ACHN (cell line): ENCODE data around the gene GAREM2.

ENCODE experiments used
- DNase-seq: peaks from one replicate; pipeline ENCODE4 v3.0.0-alpha.2; 2015
- in situ Hi-C: cut with HindIII; loops from 2 replicates; pipeline ENCODE4 v1.10.0; 2017; ENCODE audit warnings: low sequenced_read_pairs, low pct_ligation_motif_present, low pct_unique_long_range_greater_than_20kb

GAREM2 gene

DNA sequence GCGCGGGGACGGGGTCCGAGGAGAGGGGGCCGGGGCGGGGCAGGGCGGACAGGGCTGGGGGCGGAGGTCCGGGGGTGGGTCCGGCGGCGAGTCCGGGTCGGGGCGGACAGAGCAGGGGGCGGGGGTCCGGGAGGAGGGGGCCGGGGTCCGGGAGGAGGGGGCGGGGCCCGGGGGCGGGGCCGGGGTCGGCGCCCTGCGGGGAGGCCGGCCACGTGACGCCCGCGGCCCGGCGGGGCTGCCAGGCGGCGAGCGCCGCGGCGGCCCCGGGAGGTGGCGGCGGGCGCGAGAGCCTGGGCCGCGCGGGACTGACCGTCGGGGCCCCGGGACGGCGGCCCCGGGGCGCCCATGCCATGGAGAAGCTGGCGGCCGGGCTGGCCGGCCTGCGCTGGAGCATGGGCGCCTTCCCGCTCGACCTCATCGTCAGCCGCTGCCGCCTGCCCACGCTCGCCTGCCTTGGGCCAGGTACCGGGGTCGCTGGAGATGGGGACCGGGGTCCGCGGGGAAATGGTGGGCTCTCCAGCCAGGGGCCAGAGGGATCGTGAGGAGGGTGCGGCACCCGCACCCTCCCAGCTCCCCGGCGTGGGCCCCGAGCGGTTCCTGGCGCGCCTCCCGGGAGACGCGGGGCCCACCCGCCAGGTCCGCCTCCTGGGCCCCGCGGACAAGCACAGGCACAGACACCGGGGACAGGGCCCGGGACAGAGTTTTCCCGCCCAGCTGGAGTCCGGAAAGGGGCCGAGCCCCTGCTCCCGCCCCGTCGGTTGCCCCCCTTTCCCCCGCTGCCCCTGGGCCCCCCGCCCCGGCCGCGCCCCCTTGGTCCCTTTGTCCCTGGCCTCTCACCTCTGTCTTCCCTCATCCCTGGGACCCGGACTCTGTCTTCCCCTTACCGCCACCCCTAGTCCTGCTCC is at the start of gene GAREM2:
GAREM2 (plus strand) TSS at position 218 of the 905 bp plus-strand sequence; CDS start at position 351, 133 bp downstream.
- in situ Hi-C loops = no loop called here
- peak; percentile 13 for DNase-seq

DNA sequence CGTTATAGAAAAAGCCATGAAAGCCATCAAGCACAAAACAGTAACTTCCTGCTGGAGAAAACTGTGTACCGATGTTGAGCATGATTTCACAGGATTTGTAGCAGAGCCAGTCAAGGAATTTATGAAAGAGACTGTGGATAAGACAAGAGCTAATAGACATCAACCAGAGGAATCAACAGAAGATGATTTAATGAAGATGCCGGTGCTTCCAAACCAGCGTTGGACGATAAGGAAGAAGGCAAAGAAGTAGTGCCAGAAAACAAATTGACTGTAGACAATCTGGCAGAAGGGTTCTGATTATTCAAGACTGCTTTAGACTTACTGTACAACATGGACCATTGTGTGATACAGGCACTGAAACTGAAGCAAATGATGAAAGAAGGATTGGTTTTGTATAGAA is 49.5 kb upstream of the GAREM2 start:
- DNase-seq = no peak
- in situ Hi-C loops = no loop called here

DNA sequence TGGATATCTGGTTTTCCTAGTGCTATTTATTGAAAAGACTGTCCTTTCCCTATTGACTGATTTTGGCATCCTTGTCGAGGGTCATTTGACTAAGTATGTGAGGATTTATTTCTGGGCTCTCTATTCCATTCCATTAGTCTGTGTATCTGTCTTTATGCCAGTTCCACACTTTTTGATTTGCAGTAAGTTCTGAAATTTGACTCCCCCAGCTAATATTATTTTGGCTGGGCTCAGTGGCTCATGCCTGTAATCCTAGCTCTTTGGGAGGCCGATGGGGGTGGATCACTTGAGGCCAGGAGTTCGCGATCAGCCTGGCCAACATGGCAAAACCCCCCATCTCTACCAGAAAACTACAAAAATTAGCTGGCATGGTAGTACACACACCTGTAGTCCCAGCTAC is 46.8 kb upstream of the GAREM2 start:
- DNase-seq = no peak
- in situ Hi-C loops = no loop called here

DNA sequence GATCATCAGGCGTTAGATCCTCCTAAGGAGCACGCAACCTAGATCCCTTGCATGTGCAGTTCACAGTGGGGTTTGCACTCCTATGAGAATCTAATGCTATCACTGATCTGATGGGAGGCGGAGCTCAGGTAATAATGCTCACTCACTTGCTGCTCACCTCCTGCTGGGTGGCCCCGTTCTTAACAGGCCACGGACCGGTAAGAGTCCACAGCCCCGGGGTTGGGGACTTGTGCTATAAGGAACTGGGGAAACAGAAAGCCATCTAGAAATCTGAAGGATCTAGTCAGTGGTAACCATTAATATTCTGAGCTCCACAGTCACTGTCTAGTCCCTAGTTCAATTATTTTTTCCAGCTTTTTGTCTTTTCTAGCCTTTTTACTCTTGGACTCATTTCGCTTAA is 44.7 kb upstream of the GAREM2 start:
- DNase-seq = no peak
- in situ Hi-C loops = no loop called here

DNA sequence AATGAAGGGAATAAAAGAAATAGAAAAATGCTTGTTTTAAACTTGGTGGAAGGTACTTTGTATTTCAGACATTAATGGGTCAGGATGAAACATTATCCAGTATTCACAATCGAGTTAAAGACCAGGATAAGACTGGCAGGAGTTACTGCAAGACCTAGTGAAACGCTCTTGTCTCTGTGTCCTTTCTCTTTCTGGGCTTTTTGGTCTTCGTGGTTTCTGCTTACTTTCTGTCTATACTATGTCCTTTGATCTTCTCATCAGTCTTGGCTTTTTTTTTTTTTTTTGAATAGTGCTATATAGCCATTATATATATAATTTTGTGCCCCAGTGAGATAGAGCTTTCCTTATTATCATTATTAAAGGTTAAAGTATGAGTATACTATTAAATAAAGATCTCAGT is 42.1 kb upstream of the GAREM2 start:
- DNase-seq = no peak
- in situ Hi-C loops = no loop called here

DNA sequence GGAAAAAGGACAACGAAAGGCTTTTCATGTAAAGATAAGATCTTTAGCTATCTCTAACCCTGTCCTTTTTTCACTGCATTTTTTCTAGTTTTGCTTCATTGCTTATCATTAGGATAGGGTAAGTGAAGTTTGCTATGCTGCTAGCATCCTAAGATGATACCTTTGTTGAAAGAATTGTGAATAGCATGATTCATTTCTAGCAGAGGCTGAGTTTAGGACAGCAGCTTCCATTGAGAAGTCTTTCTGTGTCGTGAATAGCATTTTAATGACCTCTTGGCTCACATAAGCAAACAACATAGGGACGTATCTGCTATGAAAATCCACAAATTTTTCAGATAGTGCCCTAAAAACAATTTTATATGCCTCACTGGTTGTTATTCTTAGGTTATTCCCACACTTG is 36.4 kb upstream of the GAREM2 start:
- DNase-seq = no peak
- in situ Hi-C loops = no loop called here

DNA sequence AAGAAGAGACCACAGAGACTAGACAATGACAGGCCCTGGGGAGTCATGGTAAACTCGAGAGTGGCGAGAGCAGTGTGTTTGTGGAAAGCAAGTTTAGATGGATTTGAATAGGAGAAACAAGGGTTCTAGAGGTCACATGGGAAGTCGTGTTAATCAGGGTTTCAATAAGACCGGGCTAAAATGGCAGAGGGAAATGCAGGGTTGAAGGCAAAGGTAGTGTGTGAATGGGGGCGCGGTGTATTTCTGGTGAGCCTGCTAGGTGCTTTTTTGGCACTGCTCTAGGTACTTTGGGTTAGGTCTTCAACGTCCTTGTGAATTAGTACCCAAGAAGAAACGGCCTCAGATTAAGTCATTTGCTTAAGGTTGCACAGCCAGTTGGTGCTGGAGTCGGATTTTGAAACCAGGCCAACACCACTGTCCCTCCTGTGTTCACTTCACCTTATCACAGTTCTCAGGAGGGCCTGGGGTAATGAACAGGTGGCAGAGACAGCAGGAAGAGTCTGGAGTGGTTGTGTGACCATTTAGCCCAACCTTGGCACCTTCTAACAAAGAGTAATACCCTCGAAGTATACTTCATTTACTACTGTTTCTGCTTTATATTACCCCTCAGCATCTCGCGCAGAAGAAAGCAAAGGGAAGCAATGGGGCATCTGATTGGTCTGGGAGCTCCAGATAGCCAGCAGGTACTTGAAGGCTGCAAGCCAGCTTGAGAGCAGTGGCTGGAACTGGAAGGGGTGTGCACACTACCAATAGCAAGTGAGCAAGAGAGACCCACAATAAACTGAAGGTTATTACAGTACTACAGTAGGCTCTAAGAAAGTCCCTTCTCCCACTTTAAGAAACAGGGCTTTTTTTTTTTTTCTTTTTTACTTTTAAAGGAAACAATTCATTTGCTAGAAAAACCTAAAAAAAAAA is 33.4 kb upstream of the GAREM2 start:
- DNase-seq = no peak
- in situ Hi-C loops = no loop called here

DNA sequence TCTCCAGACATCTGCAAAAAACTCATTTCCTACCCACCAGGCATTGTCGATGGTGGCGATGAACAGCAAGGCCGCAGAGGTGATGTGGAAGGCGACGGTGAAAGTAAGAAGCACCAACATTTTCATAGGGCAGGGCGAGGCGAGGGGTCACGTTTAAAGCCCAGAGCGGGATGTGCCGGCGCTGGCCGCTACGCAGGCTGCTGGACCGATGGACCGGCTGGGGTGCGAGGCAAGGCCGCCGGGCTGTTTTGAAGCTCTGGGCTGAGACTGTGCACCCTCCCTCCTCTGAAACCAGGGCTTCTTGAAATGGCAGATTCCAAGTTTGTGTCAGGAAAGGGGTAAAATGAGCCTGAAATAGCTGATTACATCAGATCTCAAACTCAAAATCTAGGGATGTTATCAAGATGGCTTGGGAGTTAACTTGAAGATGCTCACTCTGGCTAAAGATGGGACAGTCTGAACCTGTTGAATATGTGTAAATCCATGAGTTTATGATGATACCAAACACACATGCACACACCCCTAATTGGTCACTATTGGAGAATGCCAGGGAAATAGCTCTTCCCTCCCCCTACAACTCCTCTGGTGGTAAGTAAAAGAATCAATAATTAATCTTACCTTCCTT is 31.6 kb upstream of the GAREM2 start:
- in situ Hi-C loops = no loop called here
- DNase-seq = no peak

DNA sequence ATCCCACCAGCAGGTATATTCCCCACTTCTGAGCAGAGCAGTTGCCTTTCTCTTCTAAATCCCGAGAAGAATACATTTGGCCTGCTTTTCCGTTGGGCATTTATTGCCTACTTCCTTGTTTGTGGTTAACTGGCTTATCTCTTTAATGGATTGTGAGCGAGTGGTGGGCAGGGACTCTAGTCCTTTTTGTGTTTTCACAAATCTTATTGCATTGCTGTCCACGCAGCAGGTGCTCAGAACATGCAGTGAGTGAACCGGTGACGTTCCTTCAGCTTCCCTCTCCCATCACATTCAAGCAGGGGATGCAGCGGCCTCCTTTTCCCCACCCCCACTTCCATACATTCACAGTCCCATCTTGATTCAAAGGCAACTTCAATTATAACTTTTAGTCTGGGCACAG is 28.9 kb upstream of the GAREM2 start:
- no peak for DNase-seq
- in situ Hi-C loops = no loop called here

DNA sequence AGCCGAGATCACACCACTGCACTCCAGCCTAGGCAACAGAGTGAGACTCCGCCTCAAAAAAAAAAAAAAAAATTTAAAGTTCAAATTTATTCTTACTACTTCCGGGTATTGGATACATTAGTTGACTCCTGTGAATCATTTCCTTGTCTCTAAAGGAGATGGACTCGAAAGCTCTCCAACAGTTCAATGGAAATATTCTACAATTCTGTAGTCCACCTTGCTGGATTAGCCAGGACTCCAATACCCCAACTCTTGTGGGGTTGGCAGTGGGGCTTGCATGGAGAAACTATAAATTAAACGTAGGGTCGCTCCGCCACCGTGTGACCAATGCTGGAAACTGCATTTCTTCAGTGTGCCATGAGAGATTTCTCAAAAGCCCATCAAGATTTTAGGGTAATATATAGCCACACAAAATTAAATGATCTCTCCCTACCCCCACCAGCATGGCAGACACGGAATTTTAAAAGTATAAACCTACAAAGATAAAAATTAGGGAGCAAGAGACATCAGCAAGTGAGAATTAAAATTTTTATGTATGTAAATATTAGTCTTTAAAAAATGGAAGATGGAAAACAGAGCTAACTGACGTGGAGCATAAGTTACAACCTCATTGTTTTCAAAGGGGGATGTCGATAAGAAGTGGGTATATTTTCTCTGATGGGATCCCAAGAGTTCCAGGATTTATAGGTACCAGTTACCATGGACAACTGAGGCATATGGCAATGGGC is 27.8 kb upstream of the GAREM2 start:
- peak; percentile 78 for DNase-seq
- in situ Hi-C loops = no loop called here

DNA sequence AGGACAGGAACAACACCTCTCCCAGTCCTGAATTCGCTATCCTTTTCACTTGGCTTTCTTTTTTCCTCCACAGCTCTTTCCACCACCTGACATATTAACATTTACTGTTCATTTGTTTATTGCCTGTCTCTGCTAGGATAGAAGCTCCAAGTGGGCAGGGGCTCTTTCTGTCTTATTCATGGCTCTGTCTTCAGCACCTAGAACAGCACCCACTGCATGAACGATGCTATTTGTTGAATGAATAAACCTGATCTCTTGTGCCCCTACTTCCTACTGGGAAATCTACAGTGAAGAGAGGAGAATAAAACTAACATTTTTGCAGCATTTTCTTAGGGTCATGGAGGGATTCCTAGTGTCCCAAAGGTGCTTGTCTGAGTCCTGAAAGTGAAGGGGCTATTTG is 24.4 kb upstream of the GAREM2 start:
- in situ Hi-C loops = no loop called here
- DNase-seq = no peak

DNA sequence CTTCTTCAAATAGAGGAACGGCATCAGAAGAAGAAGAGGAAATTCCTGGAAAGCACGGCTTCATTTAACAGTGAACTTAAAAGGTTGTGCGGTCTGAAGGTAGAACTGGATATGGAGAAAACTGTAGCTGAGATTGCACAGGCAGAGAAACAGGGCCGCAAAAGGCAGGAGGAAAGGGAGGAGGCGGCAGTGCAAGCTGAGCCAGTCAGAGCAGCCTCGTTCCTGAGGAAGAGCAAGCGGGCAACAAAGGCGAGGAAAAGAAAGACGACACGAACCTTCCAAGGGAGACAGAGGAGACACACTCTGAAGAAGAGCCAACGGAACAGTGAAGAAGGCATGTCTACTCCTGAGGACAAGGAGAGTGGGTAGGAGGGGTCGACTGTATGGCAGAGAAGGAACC is 22.6 kb upstream of the GAREM2 start:
- in situ Hi-C loops = no loop called here
- no peak for DNase-seq

DNA sequence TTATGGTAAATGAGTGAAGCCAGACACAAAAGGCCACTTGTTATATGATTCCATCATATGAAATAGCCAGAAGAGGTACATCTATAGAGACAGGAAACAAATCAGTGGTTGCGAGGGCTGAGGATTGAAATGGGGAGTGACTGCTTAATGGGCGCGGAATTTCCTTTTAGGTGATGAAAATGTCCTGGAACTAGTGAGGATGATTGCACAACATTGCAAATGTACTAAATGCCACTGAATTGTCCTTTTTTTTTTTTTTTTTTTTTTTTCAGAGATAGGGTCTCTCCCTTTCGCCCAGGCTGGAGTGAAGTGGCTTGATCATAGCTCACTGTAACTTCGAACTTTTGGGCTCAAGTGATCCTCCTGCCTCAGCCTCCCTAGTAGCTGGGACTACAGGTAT is 15.3 kb upstream of the GAREM2 start:
- DNase-seq = no peak
- in situ Hi-C loops = no loop called here

DNA sequence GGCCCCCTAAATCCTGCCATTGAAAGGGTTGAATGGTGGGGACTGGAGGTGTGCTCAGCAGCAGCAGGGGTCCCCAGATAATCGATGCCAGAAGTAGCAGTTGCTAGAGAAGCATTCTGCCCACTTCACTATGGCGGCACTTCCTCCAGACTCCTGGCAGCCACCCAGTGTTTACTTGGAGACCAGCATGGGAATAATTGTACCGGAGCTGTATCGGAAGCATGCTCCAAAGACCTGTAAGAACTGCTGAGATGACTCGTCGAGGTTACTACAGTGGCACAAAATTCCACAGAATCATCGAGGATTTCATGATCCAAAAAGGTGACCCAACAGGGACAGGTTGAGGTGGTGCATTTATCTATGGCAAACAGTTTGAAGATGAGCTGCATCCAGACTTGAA is 11.0 kb upstream of the GAREM2 start:
- no peak for DNase-seq
- in situ Hi-C loops = no loop called here

DNA sequence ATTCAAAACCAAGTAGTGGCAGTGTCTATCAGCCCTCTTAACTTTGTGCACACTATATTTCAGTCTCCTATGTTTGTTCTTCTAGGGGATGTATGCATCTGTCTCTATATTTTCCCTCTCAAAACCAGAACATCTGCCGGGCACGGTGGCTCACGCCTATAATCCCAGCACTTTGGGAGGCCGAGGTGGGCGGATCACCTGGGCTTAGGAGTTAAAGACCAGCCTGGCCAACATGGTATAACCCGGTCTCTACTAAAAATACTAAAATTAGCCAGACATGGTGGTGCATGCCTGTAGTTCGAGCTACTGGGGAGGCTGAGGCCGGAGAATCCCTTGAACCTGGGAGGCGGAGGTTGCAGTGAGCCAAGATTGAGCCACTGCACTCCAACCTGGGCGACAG is 9.9 kb upstream of the GAREM2 start:
- DNase-seq = no peak
- in situ Hi-C loops = no loop called here

DNA sequence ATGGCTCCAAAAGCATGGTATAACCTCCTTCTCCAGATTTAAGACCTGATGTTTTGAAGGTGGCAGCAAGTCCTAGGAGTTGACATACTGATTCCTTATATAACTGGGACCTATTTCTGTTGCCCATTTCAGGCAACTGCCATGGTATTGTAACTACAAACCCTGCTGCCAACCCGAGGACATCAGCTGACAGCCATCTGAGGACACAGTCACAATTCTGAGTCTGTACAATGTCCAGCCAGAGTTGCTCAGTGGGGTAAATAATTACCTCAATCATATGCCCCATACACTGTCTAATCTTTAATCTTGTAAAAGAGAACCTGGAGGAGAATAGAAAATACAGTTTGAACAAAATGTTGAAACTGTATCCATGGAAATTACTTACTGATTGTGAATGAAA is 8.7 kb upstream of the GAREM2 start:
- in situ Hi-C loops = no loop called here
- DNase-seq = no peak

DNA sequence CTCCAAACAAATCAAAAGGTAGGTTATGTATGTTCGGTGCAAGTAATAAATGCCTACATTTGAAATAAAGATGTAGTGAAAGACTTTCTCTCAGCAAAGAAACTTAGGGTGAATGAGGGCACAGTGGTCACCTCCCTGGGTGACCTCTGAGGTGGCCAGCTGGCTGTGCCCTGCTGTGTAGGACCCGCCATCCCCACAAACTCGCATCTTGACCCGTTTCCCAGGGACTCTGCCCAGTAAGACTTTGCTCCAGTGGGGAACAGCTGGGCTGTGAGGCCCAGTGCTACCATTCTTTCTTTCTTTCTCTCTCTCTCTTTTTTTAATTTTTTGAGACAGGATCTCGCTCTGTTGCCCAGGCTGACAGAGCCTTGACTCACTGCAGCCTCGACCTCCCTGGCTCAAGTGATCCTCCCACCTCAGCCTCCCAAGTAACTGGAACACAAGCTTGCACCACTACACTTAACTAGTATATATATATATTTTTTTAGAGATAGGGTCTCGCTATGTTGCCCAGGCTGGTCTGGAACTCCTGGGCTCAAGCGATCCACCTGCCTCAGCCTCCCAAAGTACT is 8.2 kb upstream of the GAREM2 start:
- in situ Hi-C loops = no loop called here

DNA sequence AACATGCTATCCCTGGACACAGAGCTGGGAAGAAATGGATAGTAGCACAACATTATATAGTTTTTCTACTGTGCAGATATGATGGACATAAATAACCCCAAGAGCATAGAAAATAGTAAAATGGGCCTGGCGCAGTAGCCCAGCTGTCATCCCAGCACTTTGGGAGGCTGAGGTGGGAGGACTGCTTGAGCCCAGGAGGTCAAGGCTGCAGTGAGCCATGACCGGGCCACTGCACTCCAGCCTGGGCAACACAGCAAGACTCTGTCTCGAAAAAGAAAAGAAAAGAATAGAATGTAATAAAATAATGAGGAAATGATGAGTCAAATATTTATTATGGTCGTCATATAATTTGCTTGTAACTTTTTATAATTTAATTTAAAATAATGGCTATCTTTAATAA is 7.5 kb upstream of the GAREM2 start:
- no peak for DNase-seq
- in situ Hi-C loops = no loop called here

More for the DNA sequence above, 8.2 kb upstream of the GAREM2 start:
- DNase-seq = no peak
